WI38 (cell line): ENCODE results near the gene KLHL18.
"Not testable (repeated sequence)": the region's sequence is repeated elsewhere in the genome, so short reads cannot be mapped to it uniquely, and the experiment has no call there.

ENCODE experiments used
- H3K4me3 ChIP-seq: 2 replicates; pipeline ENCODE4 v1.5.1; 2011; ENCODE audit warnings: low read depth, mild to moderate bottlenecking, control low read depth, low read length
- TF ChIP-seq, protein P1 (sequence below): IDR thresholded peaks from 2 replicates; pipeline ENCODE4 v1.5.1; 2012; ENCODE audit warnings: low read depth, mild to moderate bottlenecking, control low read depth, low read length

The KLHL18 gene

DNA sequence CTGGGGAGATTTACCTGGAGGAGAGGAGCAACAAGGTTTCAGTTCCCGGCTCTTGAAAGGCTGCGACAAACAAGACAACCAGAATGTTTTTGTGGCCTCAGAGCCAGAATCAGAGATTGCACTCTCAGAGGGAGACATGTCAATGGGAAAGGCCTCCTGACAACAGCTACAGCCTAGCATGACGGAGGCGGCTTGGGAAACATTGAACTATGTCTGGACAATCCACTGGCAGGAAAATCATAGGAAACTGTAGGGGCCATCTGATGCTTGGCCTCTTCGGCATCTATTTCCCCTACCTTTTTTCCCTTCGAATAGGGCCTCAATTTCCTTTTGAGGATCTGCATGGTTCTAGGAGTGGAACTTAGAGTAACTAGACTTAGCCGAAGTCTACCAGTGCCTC is 84.9 kb downstream of the KLHL18 start:
- TF ChIP-seq, protein P1, sequence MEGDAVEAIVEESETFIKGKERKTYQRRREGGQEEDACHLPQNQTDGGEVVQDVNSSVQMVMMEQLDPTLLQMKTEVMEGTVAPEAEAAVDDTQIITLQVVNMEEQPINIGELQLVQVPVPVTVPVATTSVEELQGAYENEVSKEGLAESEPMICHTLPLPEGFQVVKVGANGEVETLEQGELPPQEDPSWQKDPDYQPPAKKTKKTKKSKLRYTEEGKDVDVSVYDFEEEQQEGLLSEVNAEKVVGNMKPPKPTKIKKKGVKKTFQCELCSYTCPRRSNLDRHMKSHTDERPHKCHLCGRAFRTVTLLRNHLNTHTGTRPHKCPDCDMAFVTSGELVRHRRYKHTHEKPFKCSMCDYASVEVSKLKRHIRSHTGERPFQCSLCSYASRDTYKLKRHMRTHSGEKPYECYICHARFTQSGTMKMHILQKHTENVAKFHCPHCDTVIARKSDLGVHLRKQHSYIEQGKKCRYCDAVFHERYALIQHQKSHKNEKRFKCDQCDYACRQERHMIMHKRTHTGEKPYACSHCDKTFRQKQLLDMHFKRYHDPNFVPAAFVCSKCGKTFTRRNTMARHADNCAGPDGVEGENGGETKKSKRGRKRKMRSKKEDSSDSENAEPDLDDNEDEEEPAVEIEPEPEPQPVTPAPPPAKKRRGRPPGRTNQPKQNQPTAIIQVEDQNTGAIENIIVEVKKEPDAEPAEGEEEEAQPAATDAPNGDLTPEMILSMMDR = no peak

DNA sequence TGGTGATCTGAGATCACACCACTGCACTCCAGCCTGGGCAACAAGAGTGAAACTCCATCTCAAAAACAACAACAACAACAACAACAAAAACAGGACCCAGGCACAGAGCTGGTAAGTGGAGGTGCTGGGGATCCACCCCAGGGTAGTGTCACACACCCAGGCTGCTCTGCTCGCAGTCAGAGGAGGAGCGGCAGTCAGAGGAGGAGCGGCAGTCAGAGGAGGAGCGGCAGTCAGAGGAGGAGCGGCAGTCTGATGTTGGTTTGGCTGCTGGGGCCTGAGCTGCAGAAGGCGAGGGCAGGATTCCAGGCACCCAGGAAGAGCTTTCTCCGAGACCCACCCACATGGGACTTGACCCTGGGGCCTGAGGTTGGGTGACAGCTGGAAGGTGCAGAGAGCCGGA is 87.3 kb downstream of the KLHL18 start:
- H3K4me3 ChIP-seq = not testable (repeated sequence)

More for the DNA sequence above, 84.9 kb downstream of the KLHL18 start:
- H3K4me3 ChIP-seq = no peak overlapping the region

DNA sequence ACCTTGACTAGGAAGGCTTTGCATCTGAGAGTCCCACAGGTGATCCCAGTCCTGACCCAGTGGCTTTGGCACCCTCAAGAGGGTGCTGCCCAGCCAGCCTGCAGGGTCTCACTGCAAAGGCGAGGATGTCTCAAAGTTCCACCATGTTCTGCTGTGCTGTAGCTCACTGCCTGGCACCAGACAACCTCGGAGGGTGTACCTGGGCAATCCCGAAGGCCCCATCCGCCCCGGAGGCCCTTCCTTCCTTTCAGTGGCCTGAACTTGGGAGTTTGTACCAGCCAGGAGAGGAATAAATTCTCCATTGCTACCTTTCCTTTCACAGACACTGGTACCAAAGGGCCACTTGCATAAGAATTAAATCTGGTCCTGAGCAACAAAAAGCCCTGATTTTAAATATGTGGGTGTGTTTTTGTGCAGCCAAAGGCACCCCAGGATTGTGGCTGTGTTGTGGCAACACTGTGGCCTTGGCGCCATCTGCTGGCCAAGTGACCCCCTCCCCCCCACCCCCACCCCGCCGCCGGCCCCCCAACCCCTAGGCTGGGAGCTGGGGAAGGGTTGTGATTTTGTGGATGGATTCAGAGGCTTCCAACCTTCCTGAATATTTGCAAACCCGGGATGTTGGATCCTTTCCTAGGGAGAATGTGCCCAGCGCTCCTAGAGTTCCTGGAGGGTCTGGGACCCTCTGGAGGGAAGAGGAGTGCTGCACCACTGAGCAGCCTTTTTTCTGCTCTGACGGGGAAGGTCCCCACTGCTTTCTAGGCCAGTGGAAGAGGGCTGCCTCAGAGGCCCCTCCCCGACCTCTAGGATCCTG is 88.3 kb downstream of the KLHL18 start:
- TF ChIP-seq, protein P1 = no peak
- no peak overlapping the region for H3K4me3 ChIP-seq

DNA sequence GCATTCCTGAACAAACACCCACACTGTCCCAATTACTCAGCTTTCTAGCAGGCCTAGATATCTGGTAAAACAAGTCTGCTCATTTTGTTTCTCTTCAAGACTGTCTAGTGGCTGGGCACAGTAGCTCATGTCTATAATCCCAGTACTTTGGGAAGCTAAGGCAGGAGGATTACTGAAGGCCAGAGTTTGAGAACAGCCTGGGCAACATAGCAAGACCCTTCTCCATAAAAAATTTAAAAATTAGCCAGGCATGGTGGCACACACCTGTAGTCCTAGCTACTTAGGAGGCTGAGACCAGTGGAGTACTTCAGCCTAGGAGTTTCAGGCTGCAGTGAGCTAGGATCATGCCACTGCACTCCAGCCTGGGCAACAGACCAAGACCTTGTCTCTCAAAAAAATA is 91.8 kb downstream of the KLHL18 start:
- no peak overlapping the region for H3K4me3 ChIP-seq
- TF ChIP-seq, protein P1 = no peak

DNA sequence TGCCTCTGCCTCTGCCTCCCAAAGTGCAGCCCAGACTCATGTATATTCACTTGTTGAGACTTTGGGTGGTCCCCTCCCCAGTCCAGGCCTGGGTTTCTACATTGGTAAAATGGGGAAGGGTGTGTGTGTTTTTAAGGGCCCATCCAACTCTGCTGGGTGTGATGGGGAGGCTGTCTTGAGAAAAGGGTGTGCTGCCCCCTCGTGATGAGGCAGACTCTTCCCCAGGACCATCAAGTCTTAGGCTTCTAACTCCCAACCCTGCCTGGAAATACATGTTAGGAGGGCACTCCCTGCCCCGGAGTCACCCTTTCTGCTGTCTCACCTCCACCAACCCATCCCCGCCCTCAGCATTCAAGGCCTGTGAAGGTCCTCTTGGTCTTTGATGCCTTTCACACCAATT is 93.6 kb downstream of the KLHL18 start:
- no peak overlapping the region for H3K4me3 ChIP-seq
- TF ChIP-seq, protein P1 = no peak

DNA sequence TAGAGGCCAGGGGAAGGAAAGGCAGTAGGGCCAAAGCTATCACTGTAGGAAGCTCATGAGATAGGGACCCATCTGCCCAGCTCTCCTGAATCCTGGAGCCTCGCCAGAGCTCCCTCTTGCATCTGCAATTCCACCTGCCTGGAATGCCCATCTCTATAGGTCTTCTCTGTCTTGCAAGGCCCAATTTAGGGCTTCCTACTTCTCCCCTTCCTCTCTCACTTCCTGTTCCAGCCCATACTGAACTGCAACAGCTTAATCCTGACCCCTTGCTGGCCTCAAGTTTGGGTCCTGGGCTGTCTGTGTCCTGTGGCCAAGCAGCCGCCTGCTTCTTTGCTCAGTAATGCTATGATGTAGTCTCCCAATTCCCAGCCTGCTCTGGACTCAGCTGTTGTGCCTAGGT is 94.4 kb downstream of the KLHL18 start:
- TF ChIP-seq, protein P1 = no peak
- no peak overlapping the region for H3K4me3 ChIP-seq

DNA sequence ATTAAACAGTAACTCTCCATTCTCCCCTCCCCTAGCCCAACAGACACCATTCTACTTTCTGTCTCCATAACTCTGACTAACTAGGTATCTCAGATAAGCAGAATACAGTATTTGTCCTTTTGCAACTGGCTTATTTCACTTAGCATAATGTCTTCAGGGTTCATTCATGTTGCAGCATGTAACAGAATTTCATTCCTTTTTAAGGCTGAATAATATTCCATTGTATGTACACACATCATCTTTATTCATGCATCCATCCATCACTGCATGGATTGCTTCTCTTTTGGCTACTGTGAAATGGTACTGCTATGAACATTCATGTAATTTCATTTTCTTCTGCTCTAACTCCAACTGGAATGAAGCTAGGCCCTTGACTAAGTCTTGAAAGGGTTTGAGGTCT is 96.1 kb downstream of the KLHL18 start:
- TF ChIP-seq, protein P1 = no peak
- no peak overlapping the region for H3K4me3 ChIP-seq
